ENCODE results near the gene ATG2B. TPM values are rescaled to one million over a fixed set of nuclear protein-coding genes. Genes with fewer than 3 reads are reported as not detected.

The ATG2B gene
- total RNA-seq, result 32.4 TPM

DNA sequence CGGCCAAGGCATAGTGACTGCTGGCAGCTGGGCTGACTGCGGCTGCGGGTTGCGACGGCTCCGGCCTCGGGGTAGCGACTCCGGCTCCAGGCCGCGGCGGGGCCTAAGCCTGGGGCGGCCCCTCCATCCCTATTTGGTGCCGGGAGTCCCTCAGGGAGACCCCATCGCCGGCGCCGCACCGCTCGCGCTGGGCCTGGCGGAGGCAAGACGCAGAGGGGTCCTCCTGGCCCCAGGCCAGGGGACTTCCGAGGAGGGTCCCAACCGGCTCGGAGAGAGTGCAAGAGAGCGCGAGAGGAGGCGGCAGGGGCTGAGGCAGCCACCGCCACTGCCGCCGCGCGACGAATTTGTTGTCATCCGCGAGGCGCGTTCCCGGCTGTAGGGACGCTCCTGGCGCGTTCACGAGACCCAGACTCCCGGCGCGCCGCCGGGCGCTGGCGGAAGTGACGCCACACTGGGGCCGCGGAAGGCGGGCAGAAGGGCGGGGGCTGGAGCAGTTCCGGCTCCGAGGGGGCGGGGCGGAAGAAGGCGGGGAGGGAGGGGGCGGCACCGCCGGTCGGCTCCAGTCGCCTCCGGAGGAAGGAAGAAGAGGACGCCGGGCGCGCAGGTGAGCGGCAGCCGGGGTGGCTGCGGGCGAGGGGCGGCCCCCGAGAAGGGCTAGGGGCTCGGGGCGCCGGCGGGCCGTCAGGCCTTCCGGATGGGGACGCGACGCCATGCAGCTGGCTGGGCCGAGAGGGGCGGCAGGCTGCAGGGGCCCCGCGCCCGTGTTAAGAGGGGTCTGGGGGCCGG, at the start of gene ATG2B, which contains the start of gene GSKIP:
ATG2B (minus strand) TSS at position 377 of the 786 bp plus-strand sequence; CDS start at position 12, 365 bp downstream.
GSKIP (plus strand) TSS at position 562 of the 786 bp plus-strand sequence. CDS start 18,722 bp downstream, outside the sequence.
- DNase-seq, result peak; percentile 97

GRCh38 chr14:96410119-96410518, 47.0 kb upstream of the ATG2B start:
- no peak for DNase-seq

GRCh38 chr14:96409701-96410100, 46.6 kb upstream of the ATG2B start:
- no peak for DNase-seq

GRCh38 chr14:96408608-96409007, 45.5 kb upstream of the ATG2B start:
- no peak for DNase-seq

GRCh38 chr14:96407935-96408570, 44.9 kb upstream of the ATG2B start:
- DNase-seq, result no peak

DNA sequence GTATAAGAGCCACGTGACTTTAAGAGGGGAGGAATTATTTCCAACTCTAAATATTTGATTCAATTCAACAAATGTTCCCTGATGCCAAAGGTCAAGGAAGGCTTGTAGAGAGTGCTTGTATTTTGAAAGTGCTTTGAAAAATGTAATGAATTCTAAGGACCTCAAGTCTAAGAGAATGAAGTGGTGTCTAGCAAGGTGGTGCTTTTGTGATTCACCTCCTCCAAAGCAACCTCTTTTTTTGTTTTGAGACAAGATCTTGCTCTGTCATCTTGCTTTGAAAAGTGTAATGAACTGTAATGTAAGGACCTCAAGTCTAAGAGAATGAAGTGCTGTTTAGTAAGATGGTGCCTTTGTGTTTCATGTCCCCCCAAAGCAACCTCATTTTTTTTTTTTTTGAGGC, 42.5 kb upstream of the ATG2B start:
- DNase-seq, result no peak

GRCh38 chr14:96403409-96403808, 40.3 kb upstream of the ATG2B start:
- no peak for DNase-seq

GRCh38 chr14:96400495-96400894, 37.4 kb upstream of the ATG2B start:
- DNase-seq, result no peak

- no peak for DNase-seq
Measured at GRCh38 chr14:96399405-96399804, 36.3 kb upstream of the ATG2B start.

DNA sequence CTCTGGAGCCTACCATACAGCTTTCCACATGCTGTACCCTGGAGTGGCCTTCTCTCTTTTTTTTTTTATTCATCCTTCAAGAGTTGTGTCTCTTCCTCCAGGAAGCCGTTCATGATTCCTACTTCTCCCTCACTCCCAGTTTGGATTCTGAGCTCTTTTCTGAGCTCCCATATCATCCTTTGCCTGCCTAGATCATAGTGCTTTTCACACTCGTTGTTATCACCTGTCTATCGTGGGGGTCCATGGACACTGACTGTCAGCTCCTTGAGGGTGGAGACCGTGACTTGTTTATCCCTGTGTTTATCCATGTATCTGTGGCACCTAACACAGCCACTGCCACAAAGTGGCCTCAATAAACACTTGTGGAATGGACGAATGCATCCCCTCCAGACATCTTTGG, 35.8 kb upstream of the ATG2B start:
- no peak for DNase-seq

DNA sequence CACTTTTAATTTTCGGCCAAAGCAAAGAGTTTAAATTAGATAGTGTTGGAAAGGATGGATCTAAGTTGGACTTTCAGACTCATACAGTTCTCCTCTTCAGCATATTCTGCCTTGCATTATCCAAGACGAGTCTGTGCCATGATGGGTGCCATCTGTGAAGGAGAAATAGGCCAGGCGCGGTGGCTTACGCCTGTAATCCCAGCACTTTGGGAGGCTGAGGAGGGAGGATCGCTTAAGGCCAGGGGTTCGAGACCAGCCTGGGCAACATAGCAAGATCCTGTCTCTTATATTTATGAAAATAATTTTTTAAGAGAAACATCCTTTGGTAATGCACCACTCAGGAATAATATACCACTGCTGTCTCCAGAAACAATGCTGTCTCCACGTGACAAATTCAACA, 35.3 kb upstream of the ATG2B start:
- no peak for DNase-seq

DNA sequence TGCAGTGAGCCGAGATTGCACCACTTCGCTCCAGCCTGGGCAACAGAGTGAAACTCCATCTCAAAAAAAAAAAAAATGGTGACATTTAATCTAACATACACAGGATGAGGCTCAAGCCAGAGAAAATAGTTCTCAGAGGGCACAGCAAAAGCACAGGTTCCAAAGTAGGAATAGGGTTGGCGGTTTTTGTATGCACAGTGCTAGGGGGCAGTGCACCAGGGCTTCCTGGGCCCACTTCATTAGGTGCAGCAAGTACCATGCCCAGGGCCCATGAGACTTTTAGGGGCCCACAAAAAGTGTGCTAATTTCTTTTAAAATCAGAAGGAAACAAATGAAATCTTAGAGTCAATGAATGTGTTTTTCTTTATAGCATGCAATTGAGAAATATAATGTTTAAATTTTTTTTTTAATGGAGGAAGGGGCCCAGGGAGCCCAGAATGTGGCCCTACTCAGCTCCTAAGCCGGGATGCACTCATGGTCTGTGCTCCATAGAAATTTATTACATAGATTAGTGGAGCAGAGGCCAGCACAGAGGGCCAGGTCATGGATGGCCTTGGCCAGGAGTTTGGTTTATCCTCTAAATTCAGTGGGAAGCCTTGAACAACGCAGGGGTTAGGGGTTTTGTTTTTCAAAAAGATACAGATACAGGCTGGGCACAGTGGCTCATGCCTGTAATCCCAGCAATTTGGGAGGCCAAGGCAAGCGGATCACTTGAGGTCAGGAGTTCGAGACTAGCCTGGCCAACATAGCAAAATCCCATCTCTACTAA, 31.1 kb upstream of the ATG2B start:
- no peak for DNase-seq

GRCh38 chr14:96393071-96393691, 30.0 kb upstream of the ATG2B start:
- DNase-seq, result no peak

GRCh38 chr14:96391293-96392118, 28.4 kb upstream of the ATG2B start:
- DNase-seq, result peak; percentile 96

DNA sequence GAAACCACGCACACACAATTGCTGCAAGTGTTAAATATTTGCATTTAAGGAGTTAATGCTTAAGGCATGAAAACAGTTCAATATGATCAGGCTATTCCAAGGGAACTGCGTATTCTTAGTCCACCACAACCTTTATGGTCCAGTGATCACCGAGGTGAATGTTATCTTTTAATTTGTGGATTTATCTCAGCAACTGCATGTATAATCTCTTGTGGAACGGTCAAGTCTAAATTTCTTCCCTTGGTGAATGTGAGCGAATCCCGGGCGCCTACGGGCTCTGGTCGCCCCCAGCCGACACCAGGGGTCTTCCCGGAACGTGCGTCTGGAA, 27.8 kb upstream of the ATG2B start:
- no peak for DNase-seq

GRCh38 chr14:96385385-96385784, 22.2 kb upstream of the ATG2B start:
- no peak for DNase-seq

DNA sequence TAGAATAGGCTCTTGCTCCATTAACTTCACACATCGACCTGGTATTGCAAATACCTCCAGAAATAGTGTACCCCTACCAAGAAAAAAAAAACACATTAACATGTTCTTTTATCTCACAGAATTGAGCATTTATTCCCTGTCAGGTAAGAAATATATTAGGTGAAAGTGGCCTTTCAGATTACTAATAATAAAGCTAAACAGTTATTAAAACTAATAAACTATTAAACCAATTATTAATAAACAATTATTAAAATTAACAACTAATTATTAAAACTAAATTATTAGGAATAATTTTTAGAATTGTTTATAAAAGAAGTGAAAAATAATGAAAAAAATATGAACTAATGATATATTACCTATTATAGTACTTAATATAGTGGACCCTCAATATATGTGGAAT, 21.6 kb upstream of the ATG2B start:
- no peak for DNase-seq

DNA sequence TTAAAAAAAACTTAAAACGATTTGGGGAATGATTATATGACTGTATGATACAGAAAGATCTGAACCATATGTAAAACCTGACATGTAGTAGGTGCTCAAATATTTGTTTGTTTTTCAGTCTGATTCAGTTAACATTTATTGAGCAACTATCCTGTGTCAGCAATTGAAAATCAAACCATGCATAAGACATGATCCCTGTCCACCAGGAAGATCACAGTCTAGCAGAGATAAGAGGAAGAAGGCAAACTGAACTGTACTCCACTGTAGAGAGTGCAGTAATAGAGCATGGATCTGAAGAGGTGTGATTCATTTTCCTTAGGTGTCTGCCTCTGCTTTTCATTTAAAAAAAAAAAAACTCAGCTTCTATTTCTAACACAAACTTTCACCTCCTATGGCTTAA, 20.9 kb upstream of the ATG2B start:
- no peak for DNase-seq

DNA sequence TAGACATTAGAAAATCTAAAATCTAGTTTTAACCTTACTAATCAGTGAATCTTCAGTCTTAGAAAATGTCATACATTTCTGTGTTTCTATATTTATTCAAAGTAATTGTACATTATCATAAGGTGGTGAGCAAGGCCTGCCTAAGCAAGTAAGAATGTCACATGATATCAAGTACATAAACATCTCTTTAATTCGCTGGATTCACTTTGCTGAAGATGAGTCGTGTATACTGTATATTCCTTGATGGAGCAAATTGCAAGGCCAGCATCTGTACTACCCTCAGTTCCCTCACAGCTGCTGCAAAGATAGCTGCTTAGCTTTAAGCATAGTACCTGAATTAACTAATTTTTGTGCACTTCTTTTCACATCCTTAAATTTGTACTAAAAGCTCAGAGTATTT, 20.3 kb upstream of the ATG2B start:
- DNase-seq, result no peak

DNA sequence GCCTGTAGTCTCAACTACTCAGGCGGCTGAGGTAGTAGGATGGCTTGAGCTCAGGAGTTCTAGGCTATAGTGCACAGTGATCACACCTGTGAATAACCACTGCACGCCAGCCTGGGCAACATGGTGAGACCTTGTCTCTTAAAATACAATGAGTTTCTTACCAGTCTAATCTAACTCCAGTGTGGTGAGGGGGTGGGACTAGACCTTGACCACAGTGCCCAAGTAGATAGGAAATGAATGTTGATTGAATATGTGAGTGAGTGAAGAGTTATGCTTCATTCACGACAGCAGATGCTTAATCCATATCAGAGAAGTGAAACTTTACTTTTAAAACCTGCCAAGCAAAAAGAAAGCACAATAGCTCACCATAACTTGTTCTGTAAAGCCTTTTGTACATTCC, 17.6 kb upstream of the ATG2B start:
- no peak for DNase-seq

DNA sequence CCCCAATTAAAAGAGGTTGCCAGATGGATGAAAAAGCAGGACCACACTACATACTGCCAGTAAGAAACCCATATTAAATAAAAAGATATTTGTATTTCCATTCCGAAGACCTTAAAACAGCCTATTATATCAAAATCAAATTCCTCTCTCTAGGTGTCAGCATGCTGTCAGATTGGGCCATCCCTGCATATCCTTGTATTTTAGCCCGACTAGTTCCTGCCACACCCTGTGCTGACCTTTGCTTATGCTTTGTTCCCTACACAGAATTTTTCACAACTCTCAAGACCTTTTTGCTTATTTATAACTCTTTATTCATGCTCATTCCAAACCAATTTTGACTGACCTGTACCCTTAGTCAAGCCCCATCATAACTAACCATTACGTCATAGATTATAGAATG, 13.0 kb upstream of the ATG2B start:
- DNase-seq, result no peak

GRCh38 chr14:96373538-96373937, 10.4 kb upstream of the ATG2B start:
- DNase-seq, result no peak

All from tongue (tissue), 2 donors.